GM12874 (cell line): ENCODE data around the gene CPNE4.
A peak's percentile ranks its signal among the peaks of the same experiment; 100 is the strongest.

Source experiments
- CTCF ChIP-seq: IDR thresholded peaks from 2 replicates; pipeline ENCODE4 v1.5.1; 2011; ENCODE audit warnings: low read depth, mild to moderate bottlenecking, control low read depth, low read length, moderate library complexity; ENCODE audit not compliant: insufficient read depth

CPNE4 gene

GRCh38 chr3:132033471-132033870 lies 1.3 kb downstream of the CPNE4 start:
- TF ChIP-seq CTCF: no peak

GRCh38 chr3:132032959-132033358 lies 1.9 kb downstream of the CPNE4 start:
- TF ChIP-seq CTCF: no peak

- peak; percentile 91 for TF ChIP-seq CTCF
These were observed 5.5 kb downstream of the CPNE4 start for GRCh38 chr3:132029182-132029902.

- TF ChIP-seq CTCF: no peak
These were observed 11.9 kb downstream of the CPNE4 start for GRCh38 chr3:132022914-132023313.

- no peak for TF ChIP-seq CTCF
These were observed 14.8 kb downstream of the CPNE4 start for GRCh38 chr3:132020058-132020457.

GRCh38 chr3:132017137-132017536 lies 17.7 kb downstream of the CPNE4 start:
- no peak for TF ChIP-seq CTCF

GRCh38 chr3:132016061-132017041 lies 18.5 kb downstream of the CPNE4 start:
- no peak for TF ChIP-seq CTCF
